GM12878 (cell line): ENCODE results near the gene ADH7. TPM values are rescaled to one million over a fixed set of nuclear protein-coding genes. Genes with fewer than 3 reads are reported as not detected.
A peak's percentile ranks its signal among the peaks of the same experiment; 100 is the strongest.

Experiments
- BCL11A ChIP-seq: IDR thresholded peaks from 2 replicates; pipeline ENCODE4 v1.6.1; 2011; ENCODE audit warnings: low read depth, low read length
- E4F1 ChIP-seq: fragments of 450-650 bp; IDR thresholded peaks from 2 replicates; pipeline ENCODE4 v1.6.1; 2018; ENCODE audit warnings: borderline replicate concordance, mild to moderate bottlenecking; ENCODE audit not compliant: partially characterized antibody
- IKZF1 ChIP-seq: fragments of 450-650 bp; conservative IDR thresholded peaks from 2 replicates; pipeline ENCODE4 v1.6.1; 2017; ENCODE audit warnings: antibody characterized with exemption, mild to moderate bottlenecking
- IRF5 ChIP-seq: fragments of 450-650 bp; IDR thresholded peaks from 2 replicates; pipeline ENCODE4 v1.6.1; 2017; ENCODE audit warnings: borderline replicate concordance
- JUNB ChIP-seq: IDR thresholded peaks from 2 replicates; pipeline ENCODE4 v1.6.1; 2016; ENCODE audit warnings: antibody characterized with exemption, mild to moderate bottlenecking
- JUND ChIP-seq: IDR thresholded peaks from 2 replicates; pipeline ENCODE4 v1.6.1; 2012; ENCODE audit warnings: low read depth, mild to moderate bottlenecking, low read length, improper control_type of control experiment, moderate library complexity
- KAT2A ChIP-seq: conservative IDR thresholded peaks from 2 replicates; pipeline ENCODE4 v1.6.1; 2011; ENCODE audit warnings: low read depth, low read length; ENCODE audit not compliant: control insufficient read depth
- NBN ChIP-seq: fragments of 450-650 bp; IDR thresholded peaks from 2 replicates; pipeline ENCODE4 v1.6.1; 2016
- NR2C2 ChIP-seq: IDR thresholded peaks from 2 replicates; pipeline ENCODE4 v1.6.1; 2011; ENCODE audit warnings: borderline replicate concordance, low read depth; ENCODE audit not compliant: control insufficient read depth, insufficient read length
- PBX3 ChIP-seq: IDR thresholded peaks from 2 replicates; pipeline ENCODE4 v1.6.1; 2011; ENCODE audit warnings: mild to moderate bottlenecking, low read depth, low read length, moderate library complexity; ENCODE audit not compliant: insufficient replicate concordance
- PRDM15 ChIP-seq: fragments of 450-650 bp; formaldehyde crosslinking; IDR thresholded peaks from 2 replicates; pipeline ENCODE4 v1.4.0; 2020; ENCODE audit warnings: mild to moderate bottlenecking, moderate library complexity
- RBBP5 ChIP-seq: fragments of 200-600 bp; sonication (generic); conservative IDR thresholded peaks from 2 replicates; pipeline ENCODE4 v1.6.1; 2016
- RELA ChIP-seq: fragments of 450-650 bp; IDR thresholded peaks from 2 replicates; pipeline ENCODE4 v1.8.0; 2014; ENCODE audit warnings: borderline replicate concordance; ENCODE audit not compliant: partially characterized antibody
- SKIL ChIP-seq: fragments of 450-650 bp; IDR thresholded peaks from 2 replicates; pipeline ENCODE4 v1.6.1; 2017; ENCODE audit warnings: mild to moderate bottlenecking, low read depth, inconsistent platforms; ENCODE audit not compliant: poor library complexity, severe bottlenecking
- SUPT20H ChIP-seq: IDR thresholded peaks from 2 replicates; pipeline ENCODE4 v1.6.1; 2011; ENCODE audit warnings: low read depth, mild to moderate bottlenecking, low read length, moderate library complexity, borderline replicate concordance; ENCODE audit not compliant: control insufficient read depth
- TBL1XR1 ChIP-seq: IDR thresholded peaks from 2 replicates; pipeline ENCODE4 v1.6.1; 2012; ENCODE audit warnings: low read depth, low read length, improper control_type of control experiment
- TCF12 ChIP-seq: IDR thresholded peaks from 2 replicates; pipeline ENCODE4 v1.6.1; 2011; ENCODE audit warnings: low read depth, mild to moderate bottlenecking, low read length
- polyA plus RNA-seq, 11 experiments: library from polyadenylated mRNA; depleted of rRNA in 4 of 11; unstranded in 6 of 11; stranded (reverse) in 5 of 11; fragments of >200 nt; fragmentation: Nextera tagmentation in 4 of 11; fragmentation: Illumina TruSeq in 1 of 11; extraction: Ambion mirVana in 4 of 11; extraction: Trizol in 1 of 11; gene quantifications; 1 replicate in 1 of 11; 2 replicates in 10 of 11; pipeline versions ENCODE4 v1.2.1 to v1.2.3, GENCODE V29; 2011 to 2016; ENCODE audit warnings: inconsistent platforms in 2 of 11, missing spikeins in 2 of 11, low read depth in 1 of 11
- total RNA-seq, 4 experiments: library from RNA; depleted of rRNA in 3 of 4; stranded (reverse); fragments of >200 nt in 3 of 4; fragmentation: Illumina TruSeq in 1 of 4; extraction: Trizol in 1 of 4; gene quantifications; 2 replicates each; pipeline versions ENCODE4 v1.2.1 to v1.2.3, GENCODE V29; 2013 to 2021

The ADH7 gene
- total and polyA plus RNA-seq, 10 of the 15 experiments (the other 5 are each of a cell fraction or from before 2014, with no cell fraction given) = not detected

- TF ChIP-seq SUPT20H = no peak
- TF ChIP-seq RBBP5 = no peak
- peak; percentile 94 for TF ChIP-seq TBL1XR1
- no peak for TF ChIP-seq RELA
- no peak for TF ChIP-seq NR2C2
- peak; percentile 88 for TF ChIP-seq JUND
- TF ChIP-seq PBX3 = peak; percentile 72
- TF ChIP-seq E4F1 = no peak
- no peak for TF ChIP-seq KAT2A
- TF ChIP-seq PRDM15 (CRISPR knock-in tag) = no peak
- TF ChIP-seq IRF5 = no peak
- TF ChIP-seq IKZF1 = peak; percentile 63
- peak; percentile 97 for TF ChIP-seq BCL11A
- peak; percentile 97 for TF ChIP-seq JUNB
- no peak for TF ChIP-seq TCF12
- peak; percentile 53 for TF ChIP-seq NBN
- TF ChIP-seq SKIL = peak; percentile 53
These were observed 30.4 kb downstream of the ADH7 start (continued) for GRCh38 chr4:99404595-99405287.
